Smooth muscle cell of the brain vasculature (primary cell): ENCODE data around the gene LMX1B.
A peak's percentile ranks its signal among the peaks of the same experiment; 100 is the strongest.

ENCODE experiments used
- DNase-seq: peaks from one replicate; pipeline ENCODE4 v3.0.0-alpha.2; 2012; ENCODE audit warnings: low read depth, low spot score

The LMX1B gene

DNA sequence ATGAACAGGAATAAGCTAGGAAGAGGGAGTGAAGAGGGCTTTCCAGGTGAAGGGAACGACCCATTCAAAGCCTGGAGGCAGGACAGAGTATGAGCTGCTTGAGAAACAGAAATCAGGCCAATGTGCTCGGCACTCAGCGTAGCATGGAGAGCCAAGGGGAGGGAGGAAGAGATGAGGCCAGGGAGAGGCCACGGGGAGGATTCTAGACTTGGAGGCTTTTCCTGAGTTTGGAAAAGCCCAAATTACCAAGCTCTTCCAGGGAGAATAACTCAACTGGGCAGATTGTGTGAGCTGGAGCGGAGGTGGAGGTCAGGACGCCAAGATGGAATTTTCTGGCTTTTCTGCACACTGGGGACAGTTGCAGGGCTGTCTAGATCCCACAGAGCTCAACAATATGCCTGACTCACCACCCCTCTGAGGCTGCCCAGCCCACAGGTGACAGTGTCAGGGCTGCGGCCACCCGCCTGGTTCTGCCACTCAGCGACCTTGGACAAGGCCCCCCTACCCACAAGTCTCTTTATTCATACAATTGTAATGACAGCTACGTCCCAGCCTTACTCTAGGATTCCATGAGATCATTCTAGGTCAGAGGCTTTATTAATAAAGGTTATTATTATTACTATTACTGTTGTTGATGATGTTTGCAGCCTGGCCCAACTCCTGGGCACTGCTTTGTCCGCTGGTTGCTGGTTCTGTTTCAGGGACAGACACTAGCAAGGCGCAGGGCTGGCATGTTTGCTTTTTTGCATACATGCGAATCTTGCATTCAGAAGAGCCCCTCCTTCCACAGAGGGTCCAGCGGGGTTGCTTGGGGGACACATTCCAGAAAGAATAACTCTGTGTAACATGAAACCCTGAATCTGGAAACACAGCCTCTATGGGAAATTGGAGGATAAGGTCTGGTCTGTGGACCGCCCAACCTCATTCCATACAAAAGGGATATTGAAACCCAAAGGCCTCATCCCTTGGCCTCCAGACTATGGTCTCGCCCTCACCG is 9.4 kb upstream of the LMX1B start:
- no peak for DNase-seq

DNA sequence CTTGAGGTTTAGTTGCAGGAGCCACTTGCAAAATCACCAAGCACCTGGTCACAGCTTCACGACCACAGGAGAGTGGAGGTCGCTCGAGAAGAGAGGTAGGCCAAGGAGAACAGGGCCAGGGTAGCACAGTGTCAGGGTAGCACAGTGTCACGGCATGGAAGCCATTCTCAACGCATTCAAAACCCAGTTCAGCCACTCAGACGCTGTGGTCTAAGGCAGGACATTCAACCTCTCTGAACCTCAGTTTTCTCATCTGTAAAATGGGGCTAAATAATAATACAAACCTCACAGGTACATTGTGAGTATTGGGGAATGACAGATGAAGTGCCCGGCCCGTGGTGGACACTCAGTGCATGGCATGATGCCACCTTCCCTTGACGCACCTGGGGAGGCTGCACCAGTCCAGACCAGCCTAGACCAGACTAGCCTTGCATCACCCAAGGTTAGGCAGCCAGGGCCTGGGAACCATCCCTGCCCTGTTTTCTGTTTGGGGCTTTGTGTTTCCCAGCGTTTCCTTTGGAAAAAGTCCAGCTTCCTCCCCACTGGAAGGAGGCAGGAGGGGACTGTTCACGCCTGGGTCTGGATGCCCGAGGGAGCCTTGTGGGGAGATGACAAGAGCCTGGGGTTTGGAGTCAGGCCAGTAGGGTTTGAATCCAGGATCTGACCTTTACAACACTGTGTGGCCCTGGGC is 7.8 kb upstream of the LMX1B start:
- DNase-seq: no peak

DNA sequence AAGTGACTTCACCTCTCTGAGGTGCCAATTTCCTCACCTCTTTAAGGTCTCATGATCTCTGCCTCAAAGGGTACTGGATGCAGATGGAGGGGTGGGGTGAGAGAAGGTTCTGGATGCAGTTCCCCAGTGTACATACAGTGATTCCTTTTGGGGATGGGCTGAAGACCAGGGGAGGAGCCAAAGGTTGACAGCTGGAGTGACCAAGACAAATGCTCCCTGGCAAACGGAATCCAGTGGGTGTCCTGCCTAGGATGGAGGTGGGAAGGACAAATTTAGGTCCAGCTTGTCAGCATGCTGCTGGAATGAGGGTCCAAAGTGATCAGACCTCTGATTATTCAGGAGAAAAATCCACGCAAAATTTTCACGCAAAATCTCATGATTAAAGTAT is 7.3 kb upstream of the LMX1B start:
- DNase-seq: no peak

DNA sequence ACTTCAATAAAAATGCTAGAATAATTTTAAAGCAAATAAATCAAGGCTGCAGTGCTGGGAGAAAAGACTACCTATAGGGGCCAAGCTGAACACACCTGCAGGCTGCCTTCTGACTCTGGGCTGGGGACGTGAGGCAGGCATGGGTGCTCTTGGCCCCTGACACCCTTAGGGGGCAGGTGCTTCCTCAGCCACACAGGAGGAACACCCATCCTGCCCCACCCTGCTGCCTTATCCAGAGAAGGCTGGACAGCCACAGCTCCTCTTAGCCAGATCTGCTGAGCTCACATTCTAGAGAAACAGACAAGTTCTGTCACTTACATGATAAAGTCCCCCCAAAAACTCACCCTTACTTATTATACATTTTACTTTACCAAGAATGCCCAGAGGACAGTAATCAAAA is 6.6 kb upstream of the LMX1B start:
- DNase-seq: no peak

DNA sequence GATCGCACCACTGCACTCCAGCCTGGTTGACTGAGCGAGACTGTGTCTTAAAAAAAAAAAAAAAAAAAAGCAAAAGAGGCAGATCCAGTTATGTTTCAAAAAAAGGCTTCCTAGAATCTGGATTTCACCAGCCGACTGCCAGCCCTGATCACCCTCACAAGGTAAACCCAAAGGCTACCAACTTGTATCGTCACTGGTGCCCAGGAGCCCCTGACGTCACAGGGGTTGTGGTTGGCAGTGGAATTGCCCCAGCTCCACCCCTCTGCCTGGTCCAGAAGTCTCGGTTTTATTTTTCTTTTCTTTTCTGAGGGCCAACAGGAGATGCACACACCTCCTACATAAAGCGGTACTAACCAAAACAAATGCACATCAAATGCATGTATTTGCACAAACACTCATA is 6.0 kb upstream of the LMX1B start:
- DNase-seq: no peak

DNA sequence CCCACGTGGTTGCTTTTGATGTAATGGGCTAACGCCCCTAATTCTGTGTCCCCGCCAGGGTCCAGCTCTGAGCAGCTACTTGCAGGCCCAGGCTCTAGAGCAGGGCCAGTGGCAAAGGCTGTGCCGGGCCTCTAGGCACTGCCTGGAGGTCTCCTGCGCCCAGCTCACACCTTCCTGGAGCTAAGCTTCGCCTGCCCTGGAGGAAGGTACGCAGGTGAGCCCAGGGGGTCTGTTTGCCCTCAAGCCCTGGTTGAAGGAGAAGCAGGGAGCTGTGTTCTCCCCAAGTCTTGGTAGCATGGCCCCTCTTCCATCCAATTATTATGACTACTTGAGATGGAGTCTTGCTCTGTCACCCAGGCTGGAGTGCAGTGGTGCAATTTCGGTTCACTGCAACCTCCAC is 5.2 kb upstream of the LMX1B start:
- no peak for DNase-seq

DNA sequence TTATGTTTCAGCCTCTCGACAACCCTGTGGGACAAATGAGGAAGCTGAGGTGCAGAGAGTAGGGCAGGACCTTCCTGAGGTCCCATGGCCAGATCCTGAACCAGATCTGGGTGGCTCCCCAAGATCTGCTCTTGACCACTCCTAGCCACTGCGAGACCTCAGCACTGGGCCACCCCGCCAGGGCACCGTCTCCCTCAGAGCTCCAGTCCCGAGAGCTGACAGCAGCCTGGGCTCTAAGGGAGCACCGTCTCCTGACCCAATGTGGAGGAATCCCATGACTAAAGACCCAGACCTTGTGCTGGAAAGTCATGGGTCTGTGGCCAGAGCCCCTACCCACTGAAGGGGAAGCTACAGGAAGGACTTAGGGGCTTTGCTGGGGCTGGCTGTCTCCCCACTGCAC is 4.5 kb upstream of the LMX1B start:
- no peak for DNase-seq

DNA sequence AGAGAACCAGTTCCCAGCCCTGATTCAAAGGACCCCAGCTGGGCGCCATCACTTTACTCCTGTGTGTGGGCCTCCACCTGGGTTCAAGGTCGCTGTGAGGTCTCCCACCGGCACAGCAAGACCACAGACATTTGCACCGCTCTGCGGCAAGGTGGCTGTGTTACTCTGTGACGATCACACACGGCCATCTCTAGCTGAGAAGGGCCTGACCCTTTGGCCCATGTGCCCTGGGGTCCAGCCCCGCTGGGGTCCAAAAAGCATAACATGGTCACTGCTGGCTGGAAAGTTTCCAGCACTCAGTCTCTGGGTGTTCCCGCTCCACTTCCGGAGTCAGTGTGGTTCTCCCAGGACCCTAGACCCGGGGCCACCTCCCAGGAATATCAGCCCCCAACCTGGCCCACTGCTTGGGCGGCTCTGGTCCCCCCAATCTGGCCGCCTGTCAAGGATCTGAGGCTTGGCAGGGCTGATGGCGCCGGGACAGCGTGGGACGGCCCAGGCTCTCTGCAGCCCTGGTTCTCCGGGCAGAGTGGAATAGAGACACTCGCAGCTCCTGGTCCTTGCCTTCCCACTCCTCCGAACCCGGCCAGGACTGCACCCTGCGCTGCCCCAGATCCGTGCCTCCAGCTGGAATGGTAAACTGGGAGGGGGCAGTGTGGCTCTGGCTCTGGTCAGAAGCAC is 3.9 kb upstream of the LMX1B start:
- no peak for DNase-seq

DNA sequence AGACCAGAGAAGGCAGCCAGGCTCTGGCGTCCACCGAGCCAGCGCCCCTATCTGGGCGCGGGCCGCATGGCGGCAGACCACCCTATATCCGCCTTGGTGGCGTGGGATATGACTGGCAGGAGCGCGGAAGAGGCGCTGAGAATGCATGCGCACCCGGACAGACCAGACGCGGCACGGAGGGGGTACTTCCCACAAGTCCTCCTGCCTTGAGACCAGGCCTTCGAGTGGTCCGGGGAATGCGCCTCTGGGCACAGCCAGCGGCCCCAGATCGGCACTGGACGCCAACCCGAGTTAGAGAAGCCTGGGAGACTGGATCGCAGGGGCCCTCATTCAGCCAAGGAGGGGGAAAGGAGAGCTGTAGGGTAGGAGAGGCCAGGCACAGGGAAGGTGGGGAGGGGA is 2.5 kb upstream of the LMX1B start:
- no peak for DNase-seq

DNA sequence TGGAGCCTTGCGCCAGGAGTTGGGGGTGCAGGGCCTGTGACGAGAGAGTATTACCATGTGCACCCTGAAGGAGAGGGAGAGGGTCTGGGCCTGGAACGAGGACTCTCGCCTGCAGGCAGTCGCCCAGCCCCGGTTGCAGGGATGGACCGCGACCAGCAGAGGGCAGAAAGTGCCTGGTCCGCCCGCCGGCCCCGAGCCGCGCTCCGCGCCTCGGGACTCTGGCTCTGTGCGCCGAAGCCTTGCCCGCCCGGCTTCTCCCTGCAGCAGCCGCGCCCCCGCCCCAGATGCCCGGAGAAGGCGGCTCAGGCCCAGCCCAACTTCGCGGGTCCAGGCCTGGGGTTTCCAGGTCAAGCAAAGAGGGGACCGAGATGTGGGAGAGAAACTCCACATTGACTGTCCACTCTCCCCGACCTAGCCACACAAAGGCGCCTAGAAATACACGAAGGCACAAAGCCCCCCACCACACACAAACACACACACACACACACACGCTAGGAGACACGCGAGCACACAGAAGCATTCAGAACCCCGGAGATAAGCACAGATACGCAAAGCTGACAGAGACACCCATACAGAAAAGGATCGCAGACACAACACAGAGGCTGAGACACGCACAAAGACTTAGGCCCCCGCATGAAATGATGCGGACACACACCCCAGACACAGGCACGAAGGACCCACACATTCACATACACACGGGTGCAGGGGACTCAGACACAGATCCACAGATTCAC is 2.0 kb upstream of the LMX1B start:
- DNase-seq: peak; percentile 29

DNA sequence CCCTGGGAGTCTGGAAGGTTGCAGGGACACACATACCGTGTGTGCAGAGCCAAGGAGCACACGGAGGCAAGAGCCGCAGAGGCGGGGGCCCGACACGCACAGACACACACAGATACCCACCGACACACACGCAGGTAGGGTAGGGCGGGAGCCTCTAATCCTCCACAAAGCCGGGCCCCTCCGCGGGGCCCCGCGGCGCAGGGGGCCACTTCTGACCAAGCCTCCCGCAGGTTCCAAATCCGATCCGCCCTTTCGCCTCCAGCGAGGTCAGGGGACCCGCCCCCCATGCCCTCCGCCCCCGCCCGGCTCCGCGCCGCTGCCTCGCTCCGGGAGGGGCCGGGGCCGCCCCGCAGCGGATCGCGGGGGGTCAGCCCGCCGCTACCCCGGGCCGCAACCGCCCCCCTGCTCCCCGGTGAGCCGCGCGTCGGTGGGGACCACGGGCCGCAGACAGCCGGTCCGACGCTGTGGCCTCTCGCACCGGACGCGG is 1.4 kb upstream of the LMX1B start:
- no peak for DNase-seq

DNA sequence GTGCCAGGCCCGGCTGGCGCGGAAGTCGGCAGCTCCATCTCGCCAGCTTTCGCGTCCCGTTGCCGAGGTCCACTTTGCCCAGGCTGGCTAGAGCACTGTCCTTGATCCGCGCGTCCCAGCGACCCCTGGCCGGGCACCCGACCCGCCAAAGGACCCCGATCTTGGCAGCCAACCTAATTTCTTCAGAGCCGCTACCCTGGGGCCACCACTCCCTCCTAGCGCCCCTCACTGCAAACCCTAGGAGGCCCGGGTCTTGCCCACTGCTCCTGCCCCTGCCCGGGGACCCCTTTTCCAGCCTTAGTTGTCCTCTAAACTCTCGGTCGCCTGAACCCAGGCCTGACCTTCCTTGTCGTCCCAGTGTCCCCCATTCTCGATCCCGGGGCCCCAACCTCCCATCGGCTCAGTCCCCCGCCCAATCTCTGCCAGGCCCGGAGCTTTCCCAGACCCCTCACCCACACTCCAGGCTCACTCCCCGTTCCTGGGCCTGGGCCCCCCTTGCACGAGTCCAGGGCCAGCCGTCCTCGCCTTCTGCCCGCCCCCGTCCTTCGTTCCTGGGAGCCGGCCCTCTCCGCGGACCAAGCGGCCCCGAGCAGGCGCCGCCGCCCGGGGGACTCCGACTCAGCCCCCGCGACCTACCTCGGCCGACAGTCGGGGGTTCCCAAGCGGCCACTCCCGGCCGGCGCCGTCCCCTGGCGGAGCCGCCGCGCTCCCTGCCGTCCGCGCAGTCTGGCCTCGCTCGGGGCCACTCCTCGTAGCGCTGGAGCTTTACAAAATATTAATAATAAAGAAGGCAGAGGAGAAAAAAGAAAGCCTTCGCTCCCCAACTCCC is 701 bp upstream of the LMX1B start:
- no peak for DNase-seq

DNA sequence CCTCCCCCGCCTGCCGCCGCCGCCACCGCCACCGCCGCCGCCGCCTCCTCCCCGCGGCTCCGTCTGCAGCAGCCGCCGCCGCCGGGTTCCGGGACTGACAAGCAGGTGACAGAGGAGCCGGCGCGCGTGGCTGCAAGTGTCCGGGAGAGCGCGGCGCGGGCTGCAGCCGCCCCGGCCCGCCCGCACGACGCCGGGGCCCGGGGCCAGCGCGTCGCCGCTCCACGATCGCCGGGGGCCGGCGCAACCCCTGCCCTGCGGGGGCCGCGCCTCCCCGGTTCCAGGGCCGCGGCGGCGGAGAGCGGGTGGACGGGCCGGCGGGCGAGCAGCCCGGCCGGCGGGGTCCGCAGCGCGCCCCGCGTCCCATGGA is 343 bp downstream of the LMX1B start:
- no peak for DNase-seq

DNA sequence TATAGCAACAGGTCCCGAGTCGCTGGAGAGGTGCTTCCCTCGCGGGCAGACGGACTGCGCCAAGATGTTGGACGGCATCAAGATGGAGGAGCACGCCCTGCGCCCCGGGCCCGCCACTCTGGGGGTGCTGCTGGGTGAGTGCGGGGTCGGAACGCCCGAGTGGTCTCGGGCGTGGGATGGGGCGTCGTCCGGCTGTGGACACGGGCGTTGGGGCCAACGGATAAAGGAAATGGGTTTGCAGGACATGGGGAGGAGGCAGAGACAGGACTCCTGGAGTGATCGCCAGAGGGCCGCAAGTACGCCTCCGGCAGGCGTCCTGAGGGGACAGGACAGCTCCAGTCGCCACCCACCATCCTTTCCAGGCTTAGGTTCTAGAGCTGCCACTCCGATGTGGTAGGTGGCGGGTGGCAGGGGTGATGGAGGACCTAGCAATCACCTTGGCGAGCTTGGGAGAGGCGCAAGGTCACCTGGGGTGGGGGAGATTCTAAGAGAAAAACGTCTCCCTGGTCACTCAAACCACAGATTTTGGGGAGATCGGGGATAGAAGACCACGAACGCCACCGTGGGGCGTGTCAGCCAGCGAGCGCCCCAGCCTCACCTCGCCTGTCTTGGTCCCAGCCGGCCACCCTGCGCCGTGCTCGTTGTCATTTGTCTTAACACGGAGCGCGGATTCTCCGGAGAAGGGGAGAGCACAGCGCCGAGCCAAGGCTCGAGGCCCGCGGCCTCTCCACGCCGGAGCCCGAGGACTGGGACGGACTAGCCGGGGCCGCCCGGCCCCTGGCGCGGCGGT is 922 bp downstream of the LMX1B start:
- DNase-seq: no peak

DNA sequence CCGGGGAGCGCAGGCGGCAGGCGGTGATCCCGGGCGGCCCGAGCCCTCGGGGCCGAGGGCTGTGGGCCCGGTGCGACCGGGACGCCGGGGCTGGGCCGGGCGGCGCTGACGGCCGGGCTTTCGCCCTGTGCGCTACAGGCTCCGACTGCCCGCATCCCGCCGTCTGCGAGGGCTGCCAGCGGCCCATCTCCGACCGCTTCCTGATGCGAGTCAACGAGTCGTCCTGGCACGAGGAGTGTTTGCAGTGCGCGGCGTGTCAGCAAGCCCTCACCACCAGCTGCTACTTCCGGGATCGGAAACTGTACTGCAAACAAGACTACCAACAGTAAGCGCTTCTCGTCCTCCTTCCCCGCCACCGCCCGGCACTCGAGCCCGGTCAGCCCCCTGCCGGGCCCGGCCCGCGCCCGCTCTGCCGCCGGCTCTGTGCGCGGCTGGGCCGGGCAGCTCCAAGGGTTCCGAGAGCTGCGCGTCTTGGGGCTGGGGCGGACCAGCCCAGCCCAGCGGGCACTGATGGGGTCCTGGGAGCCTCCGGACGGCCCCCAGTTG is 1.6 kb downstream of the LMX1B start:
- no peak for DNase-seq

DNA sequence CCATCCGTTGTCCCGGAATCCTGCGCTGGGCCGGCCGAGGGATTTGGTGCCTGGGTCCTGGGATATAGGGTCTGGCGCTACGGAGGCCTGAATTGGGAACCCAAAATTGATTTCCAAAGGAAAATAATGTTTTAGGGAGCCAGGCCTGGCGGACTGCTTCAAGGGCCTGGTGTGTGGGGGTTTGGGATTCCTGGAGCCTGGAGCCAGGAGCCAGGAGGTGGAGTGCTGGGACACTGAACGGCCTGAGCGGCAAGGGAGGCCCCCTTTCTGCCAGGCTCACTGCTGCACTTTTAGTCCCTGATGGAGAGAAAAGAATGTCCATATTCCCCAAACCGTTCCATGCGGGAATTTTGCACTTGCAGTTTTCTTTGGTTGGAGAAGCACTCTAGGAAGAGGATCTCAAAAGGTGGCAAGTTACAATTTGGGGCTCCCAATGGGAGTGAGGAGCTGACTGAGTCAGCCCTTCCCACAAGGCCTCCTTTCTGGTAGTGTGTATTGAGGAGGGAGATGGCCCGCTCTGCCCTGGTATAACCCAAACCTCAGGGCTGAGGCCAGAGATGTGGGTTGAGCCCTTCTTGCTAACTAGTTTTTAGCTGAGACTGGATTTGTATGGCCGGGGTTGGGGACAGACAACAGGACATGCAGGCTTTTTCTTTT is 2.2 kb downstream of the LMX1B start:
- no peak for DNase-seq

DNA sequence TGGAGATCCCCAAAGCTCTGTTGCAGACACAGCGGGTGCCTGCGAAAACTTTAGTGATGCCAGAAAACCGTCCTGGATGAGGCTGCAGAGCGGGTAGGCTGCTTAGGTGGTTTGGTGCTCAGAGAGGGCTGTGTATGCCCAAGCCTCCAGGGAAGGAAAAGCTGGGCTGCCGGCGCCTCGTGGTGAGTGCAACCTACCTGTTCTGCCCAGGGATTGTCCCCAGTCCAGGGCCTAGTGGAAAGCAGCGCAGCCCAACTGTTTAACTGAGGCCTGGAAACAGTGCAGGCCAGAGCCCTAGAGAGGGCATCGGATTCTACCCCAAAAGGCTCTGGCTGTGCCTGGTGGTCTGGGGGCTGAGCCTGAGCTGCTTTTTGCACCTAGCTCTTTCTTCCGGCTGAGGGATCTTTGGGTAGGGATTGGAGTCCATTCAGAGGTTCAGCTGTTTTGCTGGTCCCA is 2.8 kb downstream of the LMX1B start:
- no peak for DNase-seq

DNA sequence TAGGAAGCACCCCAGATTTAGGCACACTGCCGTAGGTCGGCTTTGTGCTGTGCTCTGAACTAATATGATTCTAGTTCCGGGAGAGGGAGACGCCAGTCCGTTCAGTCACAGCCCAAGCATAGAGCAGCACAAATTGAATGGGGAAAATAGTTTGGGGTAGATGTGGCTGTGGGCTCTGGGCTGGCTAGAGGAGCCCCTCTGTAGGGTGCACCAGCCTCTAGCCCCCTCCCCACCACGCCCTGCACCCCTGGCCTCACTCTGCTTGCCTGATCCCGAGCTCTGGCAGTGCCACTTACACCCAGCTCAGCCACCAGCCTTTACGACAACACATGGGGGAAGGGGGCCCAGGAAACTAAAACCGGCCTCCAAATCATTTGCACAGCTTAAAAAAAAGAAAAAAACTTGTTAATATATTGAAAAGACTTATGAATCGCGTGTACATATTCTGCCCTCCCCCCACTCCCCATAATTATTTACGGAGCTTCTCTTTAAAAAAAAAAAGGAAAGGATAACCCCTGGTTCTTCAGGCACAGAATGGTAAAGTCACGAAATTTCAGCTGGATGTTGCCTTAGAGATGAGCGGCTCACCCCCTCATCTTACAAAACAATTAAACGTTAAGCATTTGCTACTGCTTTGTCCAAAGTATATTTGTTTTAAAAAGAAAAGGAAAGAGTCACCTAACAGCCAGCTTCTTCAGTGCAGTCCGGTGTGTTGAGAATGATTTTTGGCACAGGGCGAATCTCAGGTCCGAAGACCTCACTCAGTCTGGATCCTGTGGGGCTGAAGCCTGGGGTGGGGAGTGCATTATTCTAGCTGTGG is 3.5 kb downstream of the LMX1B start:
- DNase-seq: no peak
